HT-29 (cell line): ENCODE results near the gene SPTB. TPM values are rescaled to one million over a fixed set of nuclear protein-coding genes. Genes with fewer than 3 reads are reported as not detected.
A peak's percentile ranks its signal among the peaks of the same experiment; 100 is the strongest.
"Not testable (repeated sequence)": the region's sequence is repeated elsewhere in the genome, so short reads cannot be mapped to it uniquely, and the experiment has no call there.

Experiments used
- DNase-seq: peaks from one replicate; pipeline ENCODE4 v3.0.0-alpha.2; 2015; ENCODE audit warnings: low spot score
- total RNA-seq: library from RNA; depleted of rRNA; stranded (reverse); fragments of >200 nt; shearing (Covaris generic); gene quantifications from 2 replicates; pipeline ENCODE4 v1.2.3, GENCODE V29; 2014; rRNA removed

The SPTB gene
- total RNA-seq: under 0.01 and 0.03 TPM in 2 replicates

- no peak for DNase-seq
Observed at GRCh38 chr14:64879635-64880220, at the start of gene SPTB. SPTB (minus strand) TSS chr14:64879907; CDS start chr14:64823094, 56,813 bp downstream.

DNA sequence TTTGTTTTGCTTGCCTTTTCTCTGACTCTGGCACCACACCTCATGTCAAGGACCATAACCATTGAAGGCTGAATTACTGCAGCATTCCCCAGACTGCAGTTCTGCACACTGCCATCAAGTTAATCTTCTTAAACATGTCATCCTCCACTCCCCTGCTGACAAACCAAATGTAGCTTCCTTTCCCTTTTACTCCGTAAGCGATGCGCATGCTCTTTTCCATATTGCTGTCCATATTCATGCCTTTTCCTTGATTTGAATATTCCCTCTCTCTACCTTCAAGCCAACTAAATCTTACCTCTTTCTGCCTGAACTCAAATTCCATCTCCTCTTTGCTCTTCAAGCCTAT lies 49.3 kb upstream of the SPTB start:
- DNase-seq: no peak

DNA sequence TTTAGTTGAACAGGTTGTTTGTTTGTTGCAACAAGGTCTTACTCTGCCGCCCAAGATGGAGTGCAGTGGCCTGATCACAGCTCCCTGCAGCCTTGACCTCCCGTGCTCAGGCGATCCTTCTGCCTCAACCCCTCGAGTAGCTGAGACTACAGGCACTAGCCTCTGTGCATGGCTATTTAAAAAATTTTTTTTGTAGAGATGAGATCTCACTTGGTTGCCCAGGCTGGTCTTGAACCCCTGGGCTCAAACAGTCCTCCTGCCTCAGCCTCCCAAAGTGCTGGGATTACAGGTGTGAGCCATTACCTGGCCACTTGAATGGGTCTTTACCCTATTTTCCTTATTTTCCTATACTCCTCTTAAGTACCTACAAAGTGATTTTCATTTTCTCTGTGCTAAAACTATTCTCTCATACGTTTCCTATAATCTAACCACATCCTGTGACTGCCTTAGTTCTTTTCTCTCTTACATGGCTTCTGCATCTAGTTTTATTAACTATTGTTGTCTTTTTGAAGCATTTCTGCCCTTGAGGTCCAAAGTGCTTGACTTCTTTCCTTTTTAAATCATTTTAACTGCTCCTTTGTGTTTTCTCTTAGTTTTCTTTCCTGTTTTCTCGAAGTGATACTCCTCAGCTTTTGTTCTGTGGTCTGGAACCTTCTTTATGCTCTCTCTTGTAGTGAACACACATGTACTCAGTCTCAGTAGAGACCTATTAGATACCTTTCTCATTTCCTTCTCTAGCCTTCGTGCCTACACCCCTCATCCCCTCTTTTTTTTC lies 48.7 kb upstream of the SPTB start:
- DNase-seq: no peak

- no peak for DNase-seq
Observed at GRCh38 chr14:64927031-64927430, 47.3 kb upstream of the SPTB start.

DNA sequence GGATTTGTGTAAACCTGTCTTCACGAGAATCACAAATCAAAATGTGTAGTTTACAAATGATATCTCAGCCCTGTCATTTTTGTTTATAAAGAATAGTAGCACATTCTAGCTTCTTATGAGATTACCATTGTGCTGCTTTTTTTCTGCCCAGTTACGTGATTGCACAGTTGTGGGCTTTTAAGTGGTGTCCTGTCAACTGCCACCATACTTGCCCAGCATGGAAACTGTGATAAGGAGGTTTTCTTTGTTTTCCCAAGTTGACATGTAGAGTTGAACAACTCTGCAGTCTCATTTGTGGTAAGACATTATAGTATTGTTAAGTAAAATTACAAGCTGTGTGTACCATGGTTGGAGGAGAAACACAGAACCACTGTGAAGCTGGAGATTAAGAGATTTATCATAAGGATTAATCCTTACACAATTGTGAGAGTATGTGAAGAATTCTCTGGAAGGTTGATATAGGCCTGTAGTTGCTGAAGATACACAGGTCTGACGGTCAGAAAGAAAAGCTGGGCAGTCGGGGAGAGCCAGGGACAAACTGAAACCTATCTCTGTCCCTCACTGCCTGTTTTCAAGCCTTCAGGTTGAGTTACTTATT lies 46.8 kb upstream of the SPTB start:
- no peak for DNase-seq

DNA sequence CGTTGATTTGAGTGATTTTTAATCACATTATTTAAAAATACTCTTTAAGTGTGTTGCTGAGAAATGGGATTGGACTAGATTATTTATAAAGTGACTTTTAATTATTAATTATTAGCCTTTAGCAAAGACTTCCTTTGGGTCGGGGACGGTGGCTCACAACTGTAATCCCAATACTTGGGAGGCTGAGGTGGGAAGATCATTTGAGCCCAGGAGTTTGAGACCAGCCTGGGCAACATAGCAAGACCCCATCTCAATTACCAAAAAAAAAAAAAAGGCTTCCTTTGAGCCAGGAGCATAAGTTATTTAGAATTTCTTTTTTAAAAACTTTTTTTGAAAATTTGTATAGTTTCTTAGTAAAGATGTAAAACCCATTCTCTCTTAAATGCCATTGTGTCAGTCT lies 43.3 kb upstream of the SPTB start:
- DNase-seq: no peak

DNA sequence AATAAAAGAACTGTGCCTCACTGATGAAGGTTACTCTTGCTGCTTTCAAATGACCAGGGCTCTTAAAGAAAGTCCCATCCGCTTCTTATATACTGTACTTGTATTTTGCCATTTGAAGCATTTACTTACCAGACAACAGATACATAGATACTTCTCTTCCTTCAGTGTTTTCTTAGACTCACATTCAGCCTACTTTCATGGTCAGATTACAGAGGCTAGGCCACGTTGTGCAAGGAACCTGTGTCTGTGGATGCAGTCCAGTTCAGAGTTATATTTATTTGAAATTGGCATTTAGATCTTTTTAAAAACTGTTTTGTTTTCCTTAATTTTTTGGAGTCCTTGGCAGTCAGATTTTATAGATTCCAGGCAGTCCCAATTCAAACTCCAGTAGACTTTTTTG lies 40.8 kb upstream of the SPTB start:
- DNase-seq: no peak

DNA sequence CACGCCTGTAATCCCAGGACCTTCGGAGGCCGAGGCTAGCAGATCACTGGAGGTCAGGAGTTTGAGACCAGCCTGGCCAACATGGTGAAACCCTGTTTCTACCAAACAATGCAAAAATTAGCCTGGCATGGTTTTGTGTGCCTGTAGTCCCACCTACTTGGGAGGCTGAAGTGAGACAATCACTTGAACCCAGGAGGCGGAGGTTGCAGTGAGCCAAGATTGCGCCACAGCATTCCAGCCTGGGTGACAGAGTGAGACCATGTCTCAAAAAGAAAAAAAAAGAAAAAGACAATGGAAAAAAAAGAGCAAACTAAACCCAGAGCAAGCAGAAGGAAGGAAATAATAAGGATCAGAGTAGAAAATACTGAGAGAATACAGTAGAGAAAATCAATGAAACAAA lies 39.9 kb upstream of the SPTB start:
- no peak for DNase-seq

DNA sequence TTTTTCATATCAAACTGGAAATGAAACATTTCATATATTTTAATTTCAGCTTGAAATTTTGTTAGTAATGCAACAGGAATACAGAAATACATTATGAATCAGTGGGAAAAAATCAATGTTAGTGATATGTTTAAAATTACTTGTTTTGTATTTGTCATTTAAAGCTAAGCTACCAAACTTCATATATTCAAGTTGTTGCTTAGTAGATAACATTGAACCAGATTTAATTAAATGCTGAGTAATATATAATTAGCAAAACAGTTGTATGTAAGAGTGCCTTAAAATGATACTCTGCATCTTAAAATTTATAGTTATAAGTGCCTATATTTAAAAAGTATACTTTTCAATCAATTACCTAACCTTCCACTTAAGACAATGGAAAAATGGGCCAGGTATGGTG lies 39.5 kb upstream of the SPTB start:
- DNase-seq: no peak

DNA sequence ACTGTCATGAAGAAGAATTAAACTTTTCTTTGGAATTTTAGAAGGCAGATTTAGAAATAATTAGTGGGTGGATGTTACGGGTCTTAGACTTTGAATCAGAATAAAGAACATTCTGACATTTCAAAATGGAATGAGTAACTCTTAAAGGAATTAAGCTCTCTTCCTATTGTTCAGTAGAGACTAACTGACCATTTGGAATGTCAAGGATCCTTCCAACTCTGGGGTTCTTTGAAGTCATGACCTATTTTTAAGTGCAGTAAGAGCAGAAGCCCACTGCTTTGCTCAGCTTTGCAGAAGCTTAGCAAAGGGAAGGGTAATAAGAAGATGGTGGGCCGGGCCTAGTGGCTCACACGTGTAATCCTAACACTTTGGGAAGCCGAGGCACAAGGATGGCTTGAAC lies 38.5 kb upstream of the SPTB start:
- DNase-seq: no peak

- DNase-seq: no peak
Observed at GRCh38 chr14:64915797-64916196, 36.1 kb upstream of the SPTB start.

DNA sequence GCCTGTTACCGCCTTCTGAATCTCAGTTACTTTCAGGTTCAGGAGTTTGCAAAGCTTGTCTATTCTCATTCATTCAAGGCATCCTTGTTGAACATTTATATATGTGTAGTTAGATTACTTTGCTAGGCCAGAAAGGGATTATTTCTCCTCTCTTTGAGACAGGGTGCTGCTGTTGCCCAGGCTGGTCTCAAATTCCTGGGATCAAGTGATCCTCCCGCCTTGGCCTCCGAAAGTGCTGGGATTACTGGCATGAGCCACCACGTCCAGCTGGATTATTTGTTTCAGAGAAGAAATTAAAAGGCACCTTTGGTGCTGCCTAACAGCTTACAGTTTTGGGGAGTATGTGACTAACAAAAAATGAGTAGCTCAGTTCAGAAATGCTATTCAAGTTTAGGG lies 35.3 kb upstream of the SPTB start:
- no peak for DNase-seq

- DNase-seq: peak; percentile 97
Observed at GRCh38 chr14:64914237-64915028, 34.7 kb upstream of the SPTB start, which contains the start of gene CHURC1. CHURC1 (plus strand) TSS chr14:64914455; CDS start chr14:64914496, 41 bp downstream.

DNA sequence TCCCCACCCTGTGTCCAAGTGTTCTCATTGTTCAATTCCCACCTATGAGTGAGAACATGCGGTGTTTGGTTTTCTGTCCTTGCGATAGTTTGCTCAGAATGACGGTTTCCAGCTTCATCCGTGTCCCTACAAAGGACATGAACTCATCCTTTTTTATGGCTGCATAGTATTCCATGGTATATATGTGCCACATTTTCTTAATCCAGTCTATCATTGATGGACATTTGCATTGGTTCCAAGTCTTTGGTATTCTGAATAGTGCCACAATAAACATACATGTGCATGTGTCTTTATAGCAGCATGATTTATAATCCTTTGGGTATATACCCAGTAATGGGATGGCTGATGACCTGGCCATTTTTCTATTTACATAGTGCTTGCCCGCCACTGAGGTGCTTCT lies 33.8 kb upstream of the SPTB start:
- not testable (repeated sequence) for DNase-seq

GRCh38 chr14:64912261-64912660 lies 32.6 kb upstream of the SPTB start:
- no peak for DNase-seq

- DNase-seq: peak; percentile 37
Observed at GRCh38 chr14:64910847-64911495, 31.3 kb upstream of the SPTB start.

GRCh38 chr14:64906022-64906421 lies 26.3 kb upstream of the SPTB start:
- no peak for DNase-seq

DNA sequence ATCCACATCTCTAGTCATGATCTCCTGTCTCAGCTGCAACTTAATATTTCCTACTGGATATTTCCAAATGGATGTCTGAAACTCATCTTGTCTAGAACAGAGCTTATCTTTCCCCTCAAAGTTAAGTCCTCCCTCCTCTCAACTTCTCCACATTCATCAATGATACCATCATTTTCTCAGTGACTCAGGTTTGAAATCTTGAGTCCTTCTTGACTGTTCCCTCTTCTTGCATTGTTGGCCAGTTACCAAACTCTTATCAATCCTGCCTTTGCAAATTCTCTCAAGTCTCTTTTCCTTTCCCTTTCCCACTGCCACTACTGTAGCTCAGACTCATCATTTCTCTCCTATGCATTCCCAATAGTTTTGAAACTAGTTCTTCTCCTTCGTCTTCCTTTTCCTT lies 20.3 kb upstream of the SPTB start:
- no peak for DNase-seq

DNA sequence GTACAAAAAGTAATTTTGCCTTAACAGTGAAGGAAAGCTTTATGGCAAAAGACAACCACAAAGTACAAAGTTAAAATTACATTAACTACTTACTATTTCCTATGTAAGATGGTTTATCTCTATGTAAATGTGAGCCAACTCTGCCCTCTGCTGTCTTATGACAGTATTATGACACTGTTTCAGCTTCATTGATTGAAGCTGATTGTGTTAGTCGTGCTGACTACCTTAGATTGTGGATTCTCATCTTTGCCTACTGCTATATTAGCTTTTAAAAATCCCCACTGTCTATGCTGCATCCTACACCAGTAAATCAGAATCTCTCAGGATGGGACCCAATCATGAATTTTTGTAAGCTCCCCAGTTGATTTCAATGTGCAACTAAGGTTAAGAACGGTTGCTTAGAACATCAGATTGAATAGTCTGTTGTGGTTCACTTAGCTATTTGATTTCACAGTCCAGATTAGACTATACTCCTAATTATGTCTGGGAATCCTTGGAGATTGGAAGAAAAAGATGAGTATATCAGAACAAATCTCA lies 12.2 kb upstream of the SPTB start:
- peak; percentile 73 for DNase-seq

DNA sequence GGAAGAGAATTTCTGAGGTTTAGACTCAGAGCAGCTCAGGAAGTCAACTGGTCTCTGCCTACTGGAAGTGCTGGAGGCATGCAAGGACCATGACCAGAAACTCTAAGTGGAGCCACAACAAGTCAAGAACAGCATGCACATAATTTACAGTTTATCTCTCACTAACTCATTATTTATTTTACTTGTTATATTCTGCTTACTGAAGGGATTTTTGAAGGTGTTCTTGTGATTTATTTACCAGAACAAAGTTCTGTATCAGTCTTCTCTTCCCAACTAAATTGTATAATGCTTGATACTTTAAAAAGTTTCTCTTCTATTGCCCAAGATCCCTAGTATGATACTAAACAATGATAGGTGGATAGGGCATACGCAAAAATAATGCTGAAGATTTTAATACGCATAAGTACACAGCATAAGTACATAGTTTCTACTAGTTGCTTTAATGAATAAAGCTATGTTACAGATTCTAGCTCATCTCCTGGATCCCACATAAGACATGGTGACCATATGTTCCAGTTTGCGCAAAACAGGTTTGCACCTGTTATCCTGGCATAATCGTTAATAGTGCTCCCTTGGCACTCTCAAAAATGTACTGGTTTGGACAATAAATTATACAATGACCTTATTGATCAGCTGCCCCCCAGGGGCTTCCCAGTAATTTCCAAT lies 11.6 kb upstream of the SPTB start:
- no peak for DNase-seq

- no peak for DNase-seq
Observed at GRCh38 chr14:64889352-64889751, 9.6 kb upstream of the SPTB start.
